ENCODE measurements around the gene CCIN.
A peak's percentile ranks its signal among the peaks of the same experiment; 100 is the strongest.
"Not testable (repeated sequence)": the region's sequence is repeated elsewhere in the genome, so short reads cannot be mapped to it uniquely, and the experiment has no call there.

CCIN gene

GRCh38 chr9:36175209-36175608 is 6.0 kb downstream of the CCIN start:
- DNase-seq (ENCODE audit: low spot score in 2 of 2); H3K36me3 Mint-ChIP-seq; H3K4me3 Mint-ChIP-seq; H3K27ac Mint-ChIP-seq; H3K9me3 Mint-ChIP-seq; ATAC-seq (ENCODE audit: low read depth); H3K4me1 Mint-ChIP-seq; H3K27me3 Mint-ChIP-seq: not testable (repeated sequence)

GRCh38 chr9:36176496-36176895 is 7.3 kb downstream of the CCIN start:
- not testable (repeated sequence) for H3K9me3 Mint-ChIP-seq; H3K36me3 Mint-ChIP-seq; H3K4me1 Mint-ChIP-seq; H3K4me3 Mint-ChIP-seq; ATAC-seq (ENCODE audit: low read depth); H3K27ac Mint-ChIP-seq; H3K27me3 Mint-ChIP-seq; DNase-seq (ENCODE audit: low spot score in 2 of 2)

GRCh38 chr9:36177571-36177970 is 8.4 kb downstream of the CCIN start:
- no peak overlapping the region for H3K4me3 Mint-ChIP-seq
- DNase-seq (ENCODE audit: low spot score in 2 of 2), result no peak
- H3K36me3 Mint-ChIP-seq, result no peaks in the 10 kb centered on the region
- no peaks in the 10 kb centered on the region for H3K4me1 Mint-ChIP-seq
- peaks cover 5% of the 10 kb centered on the region for H3K9me3 Mint-ChIP-seq
- ATAC-seq (ENCODE audit: low read depth), result no peak
- H3K27ac Mint-ChIP-seq, result no peak overlapping the region
- peaks cover 4% of the 10 kb centered on the region for H3K27me3 Mint-ChIP-seq

GRCh38 chr9:36180243-36180642 is 11.1 kb downstream of the CCIN start:
- not testable (repeated sequence) for H3K27ac Mint-ChIP-seq; H3K27me3 Mint-ChIP-seq; DNase-seq (ENCODE audit: low spot score in 2 of 2); H3K4me3 Mint-ChIP-seq; H3K4me1 Mint-ChIP-seq; H3K36me3 Mint-ChIP-seq; ATAC-seq (ENCODE audit: low read depth); H3K9me3 Mint-ChIP-seq

GRCh38 chr9:36187414-36187813 is 18.2 kb downstream of the CCIN start:
- Mint-ChIP-seq H3K36me3 (no peaks in the 10 kb centered on the region), H3K27me3 (no peaks in the 10 kb centered on the region), H3K4me1 (peaks cover 18% of the 10 kb centered on the region), H3K9me3 (no peaks in the 10 kb centered on the region), H3K4me3 (no peak overlapping the region), H3K27ac (no peak overlapping the region)
- DNase-seq (ENCODE audit: low spot score in 2 of 2) (no peak), ATAC-seq (ENCODE audit: low read depth) (no peak)

GRCh38 chr9:36188212-36188611 is 19.0 kb downstream of the CCIN start:
- ATAC-seq (ENCODE audit: low read depth) (no peak), DNase-seq (ENCODE audit: low spot score in 2 of 2) (no peak)
- peaks cover 24% of the 10 kb centered on the region for H3K4me1 Mint-ChIP-seq
- H3K36me3 Mint-ChIP-seq, result no peaks in the 10 kb centered on the region
- H3K27me3 Mint-ChIP-seq, result no peaks in the 10 kb centered on the region
- no peak overlapping the region for H3K27ac Mint-ChIP-seq
- H3K9me3 Mint-ChIP-seq, result no peaks in the 10 kb centered on the region
- H3K4me3 Mint-ChIP-seq, result no peak overlapping the region

GRCh38 chr9:36189976-36190375 is 20.8 kb downstream of the CCIN start:
- Mint-ChIP-seq H3K4me3 (peak overlapping the region; percentile 65), H3K4me1 (peaks cover 40% of the 10 kb centered on the region)
- DNase-seq (ENCODE audit: low spot score in 2 of 2), result no peak

GRCh38 chr9:36190388-36191289 is 21.5 kb downstream of the CCIN start, which contains the start of gene CLTA:
Gene CLTA, plus strand, starts transcription at chr9:36190921. Its CDS starts 136 bp downstream, at chr9:36191057.
- no peaks in the 10 kb centered on the region for H3K9me3 Mint-ChIP-seq
- peak within 1 kb of the TSS; percentile 93 for H3K27ac Mint-ChIP-seq
- ATAC-seq (ENCODE audit: low read depth) (peak; percentile 97), DNase-seq (ENCODE audit: low spot score in 2 of 2) (peak; percentile 85 to 89)
- peaks cover 11% of the 10 kb centered on the region for H3K36me3 Mint-ChIP-seq
- peak within 1 kb of the TSS; percentile 90 for H3K4me3 Mint-ChIP-seq
- no peaks in the 10 kb centered on the region for H3K27me3 Mint-ChIP-seq
- peaks cover 42% of the 10 kb centered on the region for H3K4me1 Mint-ChIP-seq

More at GRCh38 chr9:36189976-36190375, 20.8 kb downstream of the CCIN start:
- ATAC-seq (ENCODE audit: low read depth), result no peak
- Mint-ChIP-seq H3K9me3 (no peaks in the 10 kb centered on the region), H3K36me3 (peaks cover 6% of the 10 kb centered on the region), H3K27me3 (no peaks in the 10 kb centered on the region), H3K27ac (no peak overlapping the region)

GRCh38 chr9:36191290-36191645 is 22.1 kb downstream of the CCIN start:
- DNase-seq (ENCODE audit: low spot score in 2 of 2) (peak in 1 of 2 donors; percentile 14), ATAC-seq (ENCODE audit: low read depth) (peak; percentile 11)
- peak overlapping the region; percentile 90 for H3K4me3 Mint-ChIP-seq
- peak overlapping the region; percentile 93 for H3K27ac Mint-ChIP-seq
- peaks cover 11% of the 10 kb centered on the region for H3K36me3 Mint-ChIP-seq
- no peaks in the 10 kb centered on the region for H3K9me3 Mint-ChIP-seq
- H3K27me3 Mint-ChIP-seq, result no peaks in the 10 kb centered on the region
- peaks cover 42% of the 10 kb centered on the region for H3K4me1 Mint-ChIP-seq

GRCh38 chr9:36191686-36192085 is 22.5 kb downstream of the CCIN start:
- ATAC-seq (ENCODE audit: low read depth) (no peak), DNase-seq (ENCODE audit: low spot score in 2 of 2) (no peak)
- Mint-ChIP-seq H3K27me3 (no peaks in the 10 kb centered on the region), H3K4me1 (peaks cover 42% of the 10 kb centered on the region), H3K4me3 (peak overlapping the region; percentile 90), H3K27ac (peak overlapping the region; percentile 93), H3K9me3 (no peaks in the 10 kb centered on the region), H3K36me3 (peaks cover 11% of the 10 kb centered on the region)

GRCh38 chr9:36192196-36192595 is 23.0 kb downstream of the CCIN start:
- DNase-seq (ENCODE audit: low spot score in 2 of 2) (no peak), ATAC-seq (ENCODE audit: low read depth) (no peak)
- H3K9me3 Mint-ChIP-seq, result no peaks in the 10 kb centered on the region
- H3K4me3 Mint-ChIP-seq, result peak overlapping the region; percentile 90
- H3K27me3 Mint-ChIP-seq, result no peaks in the 10 kb centered on the region
- H3K27ac Mint-ChIP-seq, result peak overlapping the region; percentile 93
- H3K4me1 Mint-ChIP-seq, result peaks cover 42% of the 10 kb centered on the region
- peaks cover 11% of the 10 kb centered on the region for H3K36me3 Mint-ChIP-seq

- Mint-ChIP-seq H3K4me3 (peak overlapping the region; percentile 90), H3K27me3 (no peaks in the 10 kb centered on the region), H3K36me3 (peaks cover 14% of the 10 kb centered on the region), H3K27ac (peak overlapping the region; percentile 93), H3K9me3 (no peaks in the 10 kb centered on the region), H3K4me1 (peaks cover 38% of the 10 kb centered on the region)
- DNase-seq (ENCODE audit: low spot score in 2 of 2), result no peak
- no peak for ATAC-seq (ENCODE audit: low read depth)
Measured at GRCh38 chr9:36193023-36193422, 23.8 kb downstream of the CCIN start.

- DNase-seq (ENCODE audit: low spot score in 2 of 2), result no peak
- Mint-ChIP-seq H3K4me1 (peaks cover 36% of the 10 kb centered on the region), H3K9me3 (no peaks in the 10 kb centered on the region), H3K27me3 (no peaks in the 10 kb centered on the region), H3K27ac (peak overlapping the region; percentile 82), H3K4me3 (no peak overlapping the region), H3K36me3 (peaks cover 14% of the 10 kb centered on the region)
- no peak for ATAC-seq (ENCODE audit: low read depth)
Measured at GRCh38 chr9:36194326-36195000, 25.3 kb downstream of the CCIN start.

GRCh38 chr9:36204906-36205547 is 35.8 kb downstream of the CCIN start:
- Mint-ChIP-seq H3K36me3 (peaks cover 17% of the 10 kb centered on the region), H3K27me3 (no peaks in the 10 kb centered on the region), H3K4me3 (no peak overlapping the region), H3K4me1 (peaks cover 3% of the 10 kb centered on the region), H3K9me3 (no peaks in the 10 kb centered on the region), H3K27ac (peak overlapping the region; percentile 14)
- ATAC-seq (ENCODE audit: low read depth), result no peak
- DNase-seq (ENCODE audit: low spot score in 2 of 2), result no peak

Data from memory B cell (primary cell).